ENCODE measurements around the gene UAP1.

UAP1 gene

GRCh38 chr1:162619076-162619475, 57.6 kb downstream of the UAP1 start:
- no peaks in the 10 kb centered on the region for H3K27me3 ChIP-seq (ENCODE audit: control insufficient read depth, insufficient read depth, low read length)
- no peak overlapping the region for H3K9ac ChIP-seq (ENCODE audit: low read length)
- no peaks in the 10 kb centered on the region for H3K4me1 ChIP-seq (ENCODE audit: control insufficient read depth, low read depth, low read length)
- no peaks in the 10 kb centered on the region for H3K9me3 ChIP-seq (ENCODE audit: control insufficient read depth, low read depth, low read length)
- no peak overlapping the region for H3K4me3 ChIP-seq (ENCODE audit: low read length)
- no peaks in the 10 kb centered on the region for H3K36me3 ChIP-seq (ENCODE audit: control insufficient read depth, low read depth, low read length)
- no peak overlapping the region for H3K27ac ChIP-seq (ENCODE audit: low read length)

- H3K4me1 ChIP-seq (ENCODE audit: control insufficient read depth, low read depth, low read length) = no peaks in the 10 kb centered on the region
- H3K9ac ChIP-seq (ENCODE audit: low read length) = no peak overlapping the region
- no peaks in the 10 kb centered on the region for H3K9me3 ChIP-seq (ENCODE audit: control insufficient read depth, low read depth, low read length)
- H3K27ac ChIP-seq (ENCODE audit: low read length) = no peak overlapping the region
- no peaks in the 10 kb centered on the region for H3K36me3 ChIP-seq (ENCODE audit: control insufficient read depth, low read depth, low read length)
- H3K4me3 ChIP-seq (ENCODE audit: low read length) = no peak overlapping the region
- H3K27me3 ChIP-seq (ENCODE audit: control insufficient read depth, insufficient read depth, low read length) = no peaks in the 10 kb centered on the region
Observed at GRCh38 chr1:162621256-162621655, 59.7 kb downstream of the UAP1 start.

GRCh38 chr1:162625679-162626078, 64.2 kb downstream of the UAP1 start:
- Histone ChIP-seq H3K4me3 (ENCODE audit: low read length) (no peak overlapping the region), H3K27me3 (ENCODE audit: control insufficient read depth, insufficient read depth, low read length) (no peaks in the 10 kb centered on the region), H3K27ac (ENCODE audit: low read length) (no peak overlapping the region), H3K36me3 (ENCODE audit: control insufficient read depth, low read depth, low read length) (no peaks in the 10 kb centered on the region), H3K9ac (ENCODE audit: low read length) (no peak overlapping the region), H3K4me1 (ENCODE audit: control insufficient read depth, low read depth, low read length) (no peaks in the 10 kb centered on the region), H3K9me3 (ENCODE audit: control insufficient read depth, low read depth, low read length) (no peaks in the 10 kb centered on the region)

GRCh38 chr1:162626094-162626493, 64.6 kb downstream of the UAP1 start:
- no peak overlapping the region for H3K4me3 ChIP-seq (ENCODE audit: low read length)
- no peak overlapping the region for H3K27ac ChIP-seq (ENCODE audit: low read length)
- H3K36me3 ChIP-seq (ENCODE audit: control insufficient read depth, low read depth, low read length) = no peaks in the 10 kb centered on the region
- no peaks in the 10 kb centered on the region for H3K4me1 ChIP-seq (ENCODE audit: control insufficient read depth, low read depth, low read length)
- H3K9ac ChIP-seq (ENCODE audit: low read length) = no peak overlapping the region
- H3K9me3 ChIP-seq (ENCODE audit: control insufficient read depth, low read depth, low read length) = no peaks in the 10 kb centered on the region
- no peaks in the 10 kb centered on the region for H3K27me3 ChIP-seq (ENCODE audit: control insufficient read depth, insufficient read depth, low read length)

- Histone ChIP-seq H3K9me3 (ENCODE audit: control insufficient read depth, low read depth, low read length) (no peaks in the 10 kb centered on the region), H3K27ac (ENCODE audit: low read length) (no peak overlapping the region), H3K9ac (ENCODE audit: low read length) (no peak overlapping the region)
Observed at GRCh38 chr1:162626761-162627160, 65.2 kb downstream of the UAP1 start.

GRCh38 chr1:162627662-162628296, 66.3 kb downstream of the UAP1 start:
- Histone ChIP-seq H3K36me3 (ENCODE audit: control insufficient read depth, low read depth, low read length) (no peaks in the 10 kb centered on the region), H3K4me3 (ENCODE audit: low read length) (no peak overlapping the region), H3K4me1 (ENCODE audit: control insufficient read depth, low read depth, low read length) (peaks cover 13% of the 10 kb centered on the region), H3K27ac (ENCODE audit: low read length) (no peak overlapping the region), H3K9me3 (ENCODE audit: control insufficient read depth, low read depth, low read length) (no peaks in the 10 kb centered on the region), H3K9ac (ENCODE audit: low read length) (no peak overlapping the region), H3K27me3 (ENCODE audit: control insufficient read depth, insufficient read depth, low read length) (no peaks in the 10 kb centered on the region)

More at GRCh38 chr1:162626761-162627160, 65.2 kb downstream of the UAP1 start:
- Histone ChIP-seq H3K36me3 (ENCODE audit: control insufficient read depth, low read depth, low read length) (no peaks in the 10 kb centered on the region), H3K4me3 (ENCODE audit: low read length) (no peak overlapping the region), H3K4me1 (ENCODE audit: control insufficient read depth, low read depth, low read length) (peaks cover 4% of the 10 kb centered on the region), H3K27me3 (ENCODE audit: control insufficient read depth, insufficient read depth, low read length) (no peaks in the 10 kb centered on the region)

- Histone ChIP-seq H3K9me3 (ENCODE audit: control insufficient read depth, low read depth, low read length) (no peaks in the 10 kb centered on the region), H3K36me3 (ENCODE audit: control insufficient read depth, low read depth, low read length) (no peaks in the 10 kb centered on the region), H3K4me3 (ENCODE audit: low read length) (no peak overlapping the region), H3K27me3 (ENCODE audit: control insufficient read depth, insufficient read depth, low read length) (no peaks in the 10 kb centered on the region), H3K9ac (ENCODE audit: low read length) (no peak overlapping the region), H3K27ac (ENCODE audit: low read length) (no peak overlapping the region), H3K4me1 (ENCODE audit: control insufficient read depth, low read depth, low read length) (peaks cover 13% of the 10 kb centered on the region)
Observed at GRCh38 chr1:162629077-162629627, 67.6 kb downstream of the UAP1 start.

- H3K4me3 ChIP-seq (ENCODE audit: low read length) = no peak overlapping the region
- H3K36me3 ChIP-seq (ENCODE audit: control insufficient read depth, low read depth, low read length) = no peaks in the 10 kb centered on the region
- H3K9ac ChIP-seq (ENCODE audit: low read length) = no peak overlapping the region
- H3K27ac ChIP-seq (ENCODE audit: low read length) = no peak overlapping the region
- peaks cover 13% of the 10 kb centered on the region for H3K4me1 ChIP-seq (ENCODE audit: control insufficient read depth, low read depth, low read length)
- no peaks in the 10 kb centered on the region for H3K27me3 ChIP-seq (ENCODE audit: control insufficient read depth, insufficient read depth, low read length)
- no peaks in the 10 kb centered on the region for H3K9me3 ChIP-seq (ENCODE audit: control insufficient read depth, low read depth, low read length)
Observed at GRCh38 chr1:162629651-162630050, 68.1 kb downstream of the UAP1 start.

GRCh38 chr1:162631546-162632191, 70.1 kb downstream of the UAP1 start:
- Histone ChIP-seq H3K36me3 (ENCODE audit: control insufficient read depth, low read depth, low read length) (no peaks in the 10 kb centered on the region), H3K9me3 (ENCODE audit: control insufficient read depth, low read depth, low read length) (no peaks in the 10 kb centered on the region), H3K4me3 (ENCODE audit: low read length) (no peak overlapping the region), H3K9ac (ENCODE audit: low read length) (no peak overlapping the region), H3K4me1 (ENCODE audit: control insufficient read depth, low read depth, low read length) (peaks cover 13% of the 10 kb centered on the region), H3K27me3 (ENCODE audit: control insufficient read depth, insufficient read depth, low read length) (no peaks in the 10 kb centered on the region), H3K27ac (ENCODE audit: low read length) (no peak overlapping the region)

- Histone ChIP-seq H3K9ac (ENCODE audit: low read length) (no peak within 1 kb of the TSS), H3K4me3 (ENCODE audit: low read length) (no peak within 1 kb of the TSS), H3K9me3 (ENCODE audit: control insufficient read depth, low read depth, low read length) (no peaks in the 10 kb centered on the region), H3K27ac (ENCODE audit: low read length) (no peak within 1 kb of the TSS), H3K36me3 (ENCODE audit: control insufficient read depth, low read depth, low read length) (no peaks in the 10 kb centered on the region), H3K4me1 (ENCODE audit: control insufficient read depth, low read depth, low read length) (peaks cover 13% of the 10 kb centered on the region), H3K27me3 (ENCODE audit: control insufficient read depth, insufficient read depth, low read length) (no peaks in the 10 kb centered on the region)
Observed at GRCh38 chr1:162632217-162632666, 70.7 kb downstream of the UAP1 start, which contains the start of gene DDR2. DDR2 (plus strand) TSS chr1:162632464; CDS start chr1:162719064, 86,600 bp downstream.

GRCh38 chr1:162632698-162633080, 71.2 kb downstream of the UAP1 start:
- no peak overlapping the region for H3K9ac ChIP-seq (ENCODE audit: low read length)
- H3K4me3 ChIP-seq (ENCODE audit: low read length) = no peak overlapping the region
- no peaks in the 10 kb centered on the region for H3K36me3 ChIP-seq (ENCODE audit: control insufficient read depth, low read depth, low read length)
- no peak overlapping the region for H3K27ac ChIP-seq (ENCODE audit: low read length)
- H3K27me3 ChIP-seq (ENCODE audit: control insufficient read depth, insufficient read depth, low read length) = no peaks in the 10 kb centered on the region
- peaks cover 13% of the 10 kb centered on the region for H3K4me1 ChIP-seq (ENCODE audit: control insufficient read depth, low read depth, low read length)
- no peaks in the 10 kb centered on the region for H3K9me3 ChIP-seq (ENCODE audit: control insufficient read depth, low read depth, low read length)
